GM19193 (cell line): ENCODE data around the gene CGB8.
"Not testable (repeated sequence)": the region's sequence is repeated elsewhere in the genome, so short reads cannot be mapped to it uniquely, and the experiment has no call there.

Experiments
- POLR2A ChIP-seq: IDR thresholded peaks from 4 replicates; pipeline ENCODE4 v1.6.1; 2011; ENCODE audit not compliant: insufficient read depth, insufficient read length; ENCODE audit errors: extremely low read depth

The CGB8 gene

DNA sequence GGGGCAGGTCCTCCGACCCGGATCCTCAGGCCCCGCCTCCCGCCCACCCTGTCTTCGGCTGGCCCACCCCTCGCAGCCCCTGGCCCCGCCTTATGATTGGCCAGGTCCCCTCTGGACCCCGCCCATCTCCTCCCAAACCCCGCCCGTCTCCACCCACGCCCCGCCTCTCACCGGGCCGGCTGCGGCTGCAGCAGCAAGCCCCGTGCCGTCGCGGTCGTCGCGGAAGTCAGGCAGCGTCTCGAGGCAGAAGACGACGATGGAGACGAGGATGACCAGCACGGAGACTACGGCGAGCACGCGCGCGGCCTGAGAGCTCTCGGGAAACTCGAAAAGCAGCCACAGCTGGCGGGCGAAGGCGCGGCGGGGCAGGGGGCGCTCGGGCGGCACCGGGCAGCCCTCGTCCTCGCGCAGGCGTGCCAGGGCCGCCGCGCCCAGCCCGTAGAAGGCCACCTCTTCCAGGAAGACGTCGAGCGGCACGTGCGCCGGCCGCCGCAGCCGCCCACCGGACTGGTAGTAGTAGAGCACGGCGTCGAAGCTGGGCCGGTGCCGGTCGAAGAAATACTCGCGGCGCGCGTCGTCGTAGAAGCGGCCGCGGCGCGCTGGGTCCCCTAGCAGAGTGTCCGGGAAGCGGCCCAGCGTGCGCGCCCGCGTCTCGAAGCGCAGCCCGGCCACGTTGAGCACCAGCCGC is 23.1 kb upstream of the CGB8 start:
- TF ChIP-seq POLR2A: no peak

DNA sequence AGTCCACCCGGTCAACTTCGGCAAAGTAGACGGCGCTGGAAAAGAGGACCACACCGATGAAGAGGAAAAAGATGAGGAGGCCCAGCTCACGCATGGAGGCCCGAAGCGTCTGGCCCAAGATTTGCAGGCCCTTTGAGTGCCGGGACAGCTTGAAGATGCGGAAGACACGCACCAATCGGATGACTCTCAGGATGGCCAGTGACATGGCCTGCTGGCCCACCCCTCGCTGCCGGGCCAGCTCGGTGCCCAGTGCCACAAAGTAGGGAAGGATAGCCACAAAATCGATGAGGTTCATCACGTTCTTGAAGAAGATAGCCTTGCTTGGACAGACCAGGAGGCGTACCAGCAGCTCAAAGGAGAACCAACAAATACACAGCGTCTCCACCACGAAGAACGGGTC is 21.5 kb upstream of the CGB8 start:
- TF ChIP-seq POLR2A: no peak

DNA sequence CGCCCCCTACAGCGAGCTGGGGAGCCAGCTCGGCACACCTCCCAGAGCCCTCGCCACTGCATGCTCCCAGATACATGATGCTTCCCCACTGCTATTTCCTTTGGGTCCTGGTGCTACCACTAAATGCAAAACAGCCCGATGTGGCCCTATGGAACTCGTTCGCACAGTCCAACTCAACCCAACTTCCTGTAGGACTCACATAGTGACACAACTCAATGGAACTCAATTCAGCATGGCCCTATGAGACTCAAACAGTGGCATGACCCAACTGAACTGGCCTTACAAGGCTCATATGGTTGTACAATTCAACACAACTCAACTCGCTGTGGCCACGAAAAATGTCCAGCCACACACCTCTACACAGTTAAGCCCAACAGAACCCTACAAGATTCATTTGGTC is 20.1 kb upstream of the CGB8 start:
- TF ChIP-seq POLR2A: no peak

DNA sequence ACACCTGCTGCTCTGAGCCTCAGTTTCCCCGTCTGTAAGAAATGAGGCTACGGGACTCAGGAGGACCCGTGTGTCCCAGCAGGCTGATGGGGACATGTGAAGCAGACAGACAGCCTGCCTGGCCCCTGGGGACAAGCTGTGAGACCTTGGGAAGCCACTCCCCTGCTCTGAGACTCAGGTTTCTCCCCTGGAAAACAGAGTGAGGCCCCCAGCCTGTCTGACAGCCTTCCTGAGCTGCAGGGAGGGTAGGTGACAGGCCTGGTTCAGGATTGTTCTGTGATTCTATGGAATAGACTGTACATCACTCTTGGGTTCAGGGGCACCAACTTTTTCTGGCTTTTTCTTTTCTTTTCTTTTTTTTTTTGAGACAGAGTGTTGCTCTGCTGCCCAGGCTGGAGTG is 18.6 kb upstream of the CGB8 start:
- TF ChIP-seq POLR2A: no peak

DNA sequence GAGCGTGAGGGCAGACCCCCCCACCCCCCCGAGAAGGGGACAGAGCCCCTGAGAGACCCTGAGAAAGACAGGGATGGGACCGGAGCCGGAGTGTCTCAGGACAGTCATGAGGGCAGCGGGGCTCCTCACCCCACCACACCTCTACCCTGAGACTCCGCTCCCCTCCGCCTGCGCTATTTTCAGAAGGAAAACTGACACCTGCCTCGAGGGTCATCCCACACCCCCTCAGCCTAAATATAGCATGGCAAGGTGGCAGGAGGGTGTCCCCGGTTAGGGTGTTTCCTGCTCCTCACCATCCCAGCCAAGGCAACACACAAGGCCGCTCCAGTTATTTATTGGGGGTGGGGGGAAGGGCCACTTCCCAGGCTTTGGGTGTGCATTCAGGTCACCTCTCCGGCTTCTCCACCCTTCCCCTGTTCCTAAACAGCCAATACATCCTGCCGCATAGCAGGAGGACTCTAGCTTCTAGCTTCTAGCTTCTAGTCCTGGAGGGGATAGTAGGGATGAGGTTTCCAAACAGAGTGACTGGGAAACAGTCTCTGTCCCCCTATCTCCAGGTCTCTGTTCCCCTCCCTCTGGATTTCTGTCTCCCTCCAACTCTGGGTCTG is 17.1 kb upstream of the CGB8 start:
- TF ChIP-seq POLR2A: no peak

DNA sequence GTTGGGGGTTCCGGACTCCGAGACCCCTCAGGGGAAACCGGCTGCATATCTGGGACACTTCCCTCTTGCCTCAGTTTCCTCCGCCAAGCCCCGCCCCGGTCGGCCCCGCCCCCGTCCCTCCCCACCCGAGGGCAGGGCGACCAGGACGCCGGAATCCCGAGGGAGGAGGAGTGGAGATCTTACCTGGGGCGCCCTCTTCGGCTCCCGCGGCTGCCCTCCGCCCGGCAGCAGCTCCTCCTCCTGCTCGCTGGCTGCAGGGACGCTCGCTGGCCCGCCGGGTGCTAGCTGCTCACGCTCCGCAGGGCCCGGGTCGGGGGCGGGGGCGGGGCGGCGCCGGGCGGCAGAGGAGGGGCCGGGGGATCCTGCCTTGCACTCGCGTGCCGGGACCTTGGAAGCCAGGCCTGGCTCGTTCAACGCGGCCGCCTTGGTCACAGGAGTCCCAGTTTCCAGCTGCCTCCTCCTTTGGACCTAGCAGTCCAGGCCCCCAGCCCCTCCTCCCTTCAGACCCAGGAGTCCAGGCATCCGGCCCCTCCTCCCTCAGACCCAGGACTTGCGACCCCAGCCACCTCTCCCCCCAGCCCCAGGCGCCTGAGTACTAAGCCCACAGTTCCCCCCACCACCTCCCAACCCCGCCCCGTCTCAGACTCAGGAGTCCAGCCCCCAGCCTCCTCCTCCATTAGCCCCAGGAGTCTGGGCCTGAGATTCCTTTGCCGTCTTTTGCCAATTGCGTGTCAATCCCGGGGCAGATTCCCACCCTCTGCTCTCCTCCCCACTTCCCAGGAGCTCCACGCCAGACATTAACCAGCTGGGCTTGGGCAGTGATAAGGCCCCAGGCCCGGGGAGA is 16.1 kb upstream of the CGB8 start, which contains the start of gene NTF4:
NTF4 (minus strand) TSS at position 51 of the 844 bp plus-strand sequence. CDS start 2,821 bp downstream, outside the sequence.
- TF ChIP-seq POLR2A: no peak

DNA sequence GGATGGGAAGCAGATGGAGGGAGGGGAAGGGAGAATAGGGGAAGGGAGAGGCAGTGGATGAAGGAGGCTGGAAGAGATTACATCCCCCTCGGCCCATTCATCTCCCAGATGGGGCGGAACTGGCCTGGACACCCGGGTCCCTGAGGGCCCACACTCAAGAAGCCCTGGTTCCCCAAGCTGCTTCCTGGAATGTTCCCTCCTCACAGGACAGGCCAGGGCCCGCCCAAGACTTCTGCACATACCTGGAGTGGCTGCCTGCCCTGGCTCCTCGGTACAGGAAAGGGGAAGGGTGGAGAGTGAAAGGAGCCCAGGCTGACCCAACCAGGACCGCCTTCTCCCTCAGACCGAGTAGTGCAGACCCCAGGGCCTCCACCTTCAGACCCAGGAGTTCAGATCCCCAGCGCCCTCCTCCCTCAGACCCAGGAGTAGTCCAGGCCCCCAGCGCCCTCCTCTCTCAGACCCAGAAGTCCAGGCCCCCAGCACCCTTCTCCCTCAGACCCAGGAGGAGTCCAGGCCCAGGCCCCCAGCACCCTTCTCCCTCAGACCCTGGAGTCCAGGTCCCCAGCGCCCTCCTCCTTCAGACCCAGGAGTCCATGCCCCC is 15.2 kb upstream of the CGB8 start:
- TF ChIP-seq POLR2A: no peak

DNA sequence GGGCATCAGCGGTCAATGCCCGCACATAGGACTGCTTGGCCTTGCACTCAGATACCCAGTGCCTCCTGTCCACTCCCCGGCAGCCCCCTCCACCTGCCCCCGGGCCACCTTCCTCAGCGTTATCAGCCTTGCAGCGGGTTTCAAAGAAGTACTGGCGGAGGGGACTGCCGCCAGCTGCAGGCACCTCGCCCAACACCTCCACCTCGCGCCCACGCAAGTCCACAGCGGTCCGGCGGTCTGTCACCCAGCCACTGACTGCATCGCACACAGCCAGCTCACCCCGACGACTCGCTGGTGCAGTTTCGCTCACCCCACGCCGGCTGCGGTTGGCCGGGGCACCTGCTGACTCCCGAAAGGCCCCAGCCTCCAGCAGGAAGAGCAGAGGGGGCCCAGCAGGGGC is 12.5 kb upstream of the CGB8 start:
- TF ChIP-seq POLR2A: no peak

DNA sequence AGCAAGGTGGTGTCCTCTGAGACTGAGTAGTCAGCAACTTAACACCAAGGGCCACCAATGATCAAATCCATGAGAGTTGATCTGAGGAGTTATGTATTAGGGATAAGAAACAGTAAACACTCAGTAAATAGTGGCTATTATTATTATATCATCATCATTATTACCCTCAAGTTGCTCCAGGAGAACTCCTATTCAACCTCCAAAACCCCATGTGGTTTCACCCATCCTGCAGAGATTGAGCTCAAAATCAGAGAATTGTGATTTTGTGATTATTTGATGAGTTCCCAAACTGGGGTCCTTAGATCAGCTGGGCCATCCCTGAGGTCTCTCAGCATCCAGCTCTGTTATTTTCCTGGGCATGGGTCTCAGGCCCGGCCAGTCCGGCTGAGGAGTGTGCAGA is 12.1 kb upstream of the CGB8 start:
- TF ChIP-seq POLR2A: no peak

DNA sequence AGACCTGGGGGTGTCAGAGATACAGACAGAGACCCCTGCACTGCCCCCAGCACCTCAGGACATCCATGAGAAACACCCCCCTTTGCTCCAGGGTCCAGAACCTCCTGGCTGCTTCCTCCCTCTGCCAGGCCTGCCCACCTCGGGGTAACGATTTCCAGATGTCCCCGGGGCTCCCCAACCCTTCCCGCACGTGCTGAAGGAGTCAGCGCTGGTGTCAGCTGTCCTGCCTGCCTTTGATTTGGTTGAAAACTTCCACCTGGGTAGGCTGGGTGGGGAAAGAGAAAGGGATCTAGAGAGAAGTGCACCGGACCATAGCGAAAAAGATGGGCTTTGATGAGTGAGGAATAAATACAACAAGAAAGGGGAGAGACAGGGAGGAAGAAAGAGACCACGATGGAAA is 10.1 kb upstream of the CGB8 start:
- TF ChIP-seq POLR2A: no peak

DNA sequence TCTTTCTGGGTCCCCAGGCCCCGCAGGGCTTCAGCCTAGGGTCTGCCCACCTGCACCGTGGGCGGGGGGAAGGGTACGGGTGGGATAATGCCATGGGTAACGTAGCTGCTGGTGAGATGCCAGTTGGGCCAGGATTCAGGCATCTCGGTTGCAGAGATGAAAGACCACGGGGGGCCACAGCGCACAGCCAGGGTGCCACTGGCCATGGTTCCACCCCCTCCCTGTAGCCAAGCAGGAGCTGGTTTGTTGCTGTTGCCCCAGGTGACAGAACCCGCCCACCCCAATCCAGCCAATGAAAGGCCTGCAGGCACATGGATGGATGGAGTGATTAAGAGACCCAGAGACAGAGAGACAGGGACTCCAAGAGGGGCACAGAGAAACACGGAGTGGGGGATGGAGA is 9.7 kb upstream of the CGB8 start:
- TF ChIP-seq POLR2A: no peak

DNA sequence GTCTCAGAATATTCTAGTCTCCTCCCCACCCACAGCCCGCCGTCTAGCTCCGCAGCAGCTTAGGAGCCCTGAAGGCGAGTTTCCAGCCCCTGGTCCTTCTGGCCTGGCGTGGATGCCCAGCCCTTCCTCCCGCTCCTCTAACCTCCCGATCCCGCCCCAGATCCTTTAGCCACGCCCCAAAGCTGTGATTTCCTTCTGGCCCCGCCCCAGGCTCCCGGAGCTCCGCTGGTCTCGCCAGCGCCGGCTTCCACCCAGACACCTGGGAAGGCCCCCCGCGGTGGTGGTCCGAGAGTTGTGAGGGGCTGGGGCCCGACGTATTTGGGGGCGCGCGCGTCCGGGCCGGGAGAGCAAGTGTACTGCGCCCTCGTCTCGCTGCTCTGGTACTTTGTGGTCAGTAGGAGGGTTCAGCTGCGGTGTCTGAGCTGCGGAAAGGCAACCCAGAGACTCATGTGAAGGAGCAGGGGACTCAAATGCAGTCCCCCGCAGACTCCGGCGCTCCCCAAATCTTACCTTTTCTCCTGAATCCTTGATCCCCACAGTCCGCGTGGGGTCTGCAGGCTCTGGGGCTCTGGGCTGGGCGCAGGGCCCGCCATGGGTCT is 8.8 kb upstream of the CGB8 start, which contains the start of gene CGB7:
CGB7 (minus strand) TSS at position 114 of the 599 bp plus-strand sequence. CDS start 2,374 bp downstream, outside the sequence.
- TF ChIP-seq POLR2A: no peak

DNA sequence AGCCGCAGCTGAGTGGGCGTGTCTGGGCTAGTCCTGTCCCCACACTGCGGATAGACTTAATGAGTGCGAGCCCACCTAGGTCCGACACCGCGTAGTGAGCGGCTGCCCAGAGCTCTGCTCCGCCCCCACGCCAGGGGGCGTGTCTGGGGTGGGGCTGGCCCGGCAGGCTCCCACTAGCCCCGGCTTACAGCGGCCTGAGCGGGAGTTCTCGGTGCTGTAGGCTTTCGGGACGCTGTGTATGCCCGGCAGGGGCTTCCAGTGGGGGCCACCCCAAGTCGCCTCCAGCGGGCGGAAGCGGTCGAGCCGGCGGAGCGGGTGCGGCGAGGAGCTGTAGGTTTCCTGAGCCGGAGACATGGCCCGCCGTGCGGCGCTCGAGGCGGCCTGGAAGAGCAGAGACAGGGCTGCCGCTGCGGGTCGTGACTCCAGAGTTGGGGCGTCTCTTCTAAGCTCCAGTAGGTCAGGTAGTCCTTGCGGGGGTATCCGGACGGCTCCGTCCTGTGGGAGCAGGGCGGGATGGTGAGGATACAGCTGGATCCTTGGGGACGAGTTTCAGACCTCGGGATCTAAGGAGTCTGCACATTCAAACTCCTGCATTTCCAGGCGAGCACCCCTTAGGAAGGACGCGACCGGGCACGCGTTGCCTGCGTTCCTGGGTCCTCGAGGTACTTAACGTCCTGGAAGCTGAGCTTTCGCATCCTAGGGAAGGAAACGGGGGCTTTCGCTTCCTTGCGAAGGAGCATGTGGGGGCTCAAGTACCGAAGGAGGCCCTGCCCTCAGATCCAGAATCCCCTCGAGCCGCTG is 7.4 kb upstream of the CGB8 start:
- no peak for TF ChIP-seq POLR2A

DNA sequence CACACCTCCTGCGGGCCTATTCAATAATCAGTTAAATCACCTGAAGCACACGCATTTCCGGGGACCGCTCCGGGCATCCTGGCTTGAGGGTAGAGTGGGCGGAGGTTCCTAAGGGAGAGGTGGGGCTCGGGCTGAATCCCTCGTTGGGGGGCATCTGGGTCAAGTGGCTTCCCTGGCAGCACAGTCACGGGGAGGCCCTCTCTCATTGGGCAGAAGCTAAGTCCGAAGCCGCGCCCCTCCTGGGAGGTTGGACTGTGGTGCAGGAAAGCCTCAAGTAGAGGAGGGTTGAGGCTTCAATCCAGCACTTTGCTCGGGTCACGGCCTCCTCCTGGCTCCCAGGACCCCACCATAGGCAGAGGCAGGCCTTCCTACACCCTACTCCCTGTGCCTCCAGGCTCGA is 5.4 kb downstream of the CGB8 start, which contains the start of gene CGB5:
CGB5 (plus strand) TSS at position 301 of the 400 bp plus-strand sequence. CDS start 362 bp downstream, outside the sequence.
- not testable (repeated sequence) for TF ChIP-seq POLR2A
